GM18517 (cell line): ENCODE measurements around the gene ABI2.
"Not testable (repeated sequence)": the region's sequence is repeated elsewhere in the genome, so short reads cannot be mapped to it uniquely, and the experiment has no call there.

Experiments
- ATAC-seq: cut with Tn5 transposase; IDR thresholded peaks from one replicate; pipeline ENCODE4 v1.9.1; 2021; ENCODE audit warnings: mild to moderate bottlenecking, moderate library complexity; ENCODE audit not compliant: unreplicated experiment

Gene ABI2

GRCh38 chr2:203327901-203328759 lies at the start of gene ABI2:
Gene ABI2 (plus strand): TSS chr2:203328394. CDS start chr2:203328515, 121 bp downstream.
- ATAC-seq, result peak; percentile 49

DNA sequence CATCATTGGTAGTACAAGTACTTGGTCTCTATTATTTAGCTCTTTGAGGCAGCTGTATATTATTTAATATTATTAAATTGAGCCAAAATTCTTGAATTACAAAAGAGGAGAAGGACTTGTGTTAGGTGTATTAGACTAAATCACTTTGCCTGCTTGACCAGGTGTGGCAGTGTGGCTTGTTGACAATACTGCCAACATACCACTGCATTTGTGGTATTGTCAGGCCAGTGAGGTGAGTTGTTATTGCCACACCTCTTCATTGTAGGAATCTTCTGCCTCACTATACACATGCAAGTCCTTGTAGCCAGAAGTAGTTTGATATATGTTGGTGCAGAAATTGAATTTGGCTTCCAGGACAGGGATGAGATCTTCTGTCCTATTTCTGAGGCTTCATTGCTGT lies 48.9 kb upstream of the ABI2 start:
- no peak for ATAC-seq

- ATAC-seq, result no peak
Measured at GRCh38 chr2:203280428-203281064, 47.6 kb upstream of the ABI2 start.

- no peak for ATAC-seq
Measured at GRCh38 chr2:203282101-203282500, 46.1 kb upstream of the ABI2 start.

DNA sequence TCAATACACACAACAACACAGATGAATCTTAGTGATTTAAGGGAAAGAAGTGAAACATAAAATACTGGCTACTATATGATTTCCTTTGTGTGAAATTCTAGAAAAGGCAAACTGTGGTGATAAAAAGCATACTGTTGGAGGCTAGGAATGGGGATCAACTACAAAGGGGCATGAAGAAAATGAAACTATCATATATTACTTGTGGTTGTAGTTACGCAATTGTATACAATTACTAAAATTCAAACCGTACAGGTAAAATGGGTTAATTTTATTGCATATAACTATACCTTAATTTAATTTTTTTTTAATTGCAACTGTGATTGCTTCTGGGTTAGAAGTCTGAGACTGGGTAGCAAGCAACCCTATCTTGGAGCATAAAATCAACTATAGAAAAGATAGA lies 41.7 kb upstream of the ABI2 start:
- ATAC-seq, result no peak

- ATAC-seq, result no peak
Measured at GRCh38 chr2:203301667-203302066, 26.5 kb upstream of the ABI2 start.

DNA sequence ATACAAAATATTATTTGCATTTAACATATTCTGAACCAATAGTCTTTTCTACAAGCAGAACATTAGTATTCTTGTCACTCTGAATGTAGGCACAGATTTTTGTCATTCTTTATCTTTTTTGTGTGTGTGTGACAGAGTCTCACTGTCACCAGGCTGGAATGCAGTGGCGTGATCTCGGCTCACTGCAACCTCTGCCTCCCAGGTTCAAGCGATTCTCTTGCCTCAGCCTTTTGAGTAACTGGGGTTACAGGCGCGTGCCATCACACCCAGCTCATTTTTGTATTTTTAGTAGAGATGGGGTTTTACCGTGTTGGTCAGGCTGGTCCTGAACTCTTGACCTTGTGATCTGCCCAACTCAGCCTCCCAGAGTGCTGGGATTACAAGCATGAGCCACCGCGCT lies 25.6 kb upstream of the ABI2 start:
- ATAC-seq, result not testable (repeated sequence)

GRCh38 chr2:203310688-203311436 lies 17.3 kb upstream of the ABI2 start:
- ATAC-seq, result no peak

DNA sequence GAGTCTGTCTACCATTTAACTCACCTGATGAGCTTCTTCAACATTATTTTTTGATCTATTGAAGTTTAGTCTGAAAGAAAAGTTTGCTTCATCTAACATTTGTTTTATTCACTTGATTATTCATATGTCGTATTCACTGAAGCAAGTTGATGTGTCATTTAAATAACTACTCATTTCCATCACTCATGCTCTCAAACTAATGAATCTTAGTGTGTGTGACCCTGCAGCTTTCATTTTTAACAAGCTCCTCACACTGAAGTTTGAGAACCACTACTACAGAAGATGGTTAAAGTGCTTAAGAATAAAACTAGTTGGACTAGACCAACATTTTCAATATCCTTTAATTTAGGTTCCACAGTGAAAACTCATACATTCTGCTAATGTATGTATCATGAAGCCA lies 1.8 kb upstream of the ABI2 start:
- no peak for ATAC-seq

DNA sequence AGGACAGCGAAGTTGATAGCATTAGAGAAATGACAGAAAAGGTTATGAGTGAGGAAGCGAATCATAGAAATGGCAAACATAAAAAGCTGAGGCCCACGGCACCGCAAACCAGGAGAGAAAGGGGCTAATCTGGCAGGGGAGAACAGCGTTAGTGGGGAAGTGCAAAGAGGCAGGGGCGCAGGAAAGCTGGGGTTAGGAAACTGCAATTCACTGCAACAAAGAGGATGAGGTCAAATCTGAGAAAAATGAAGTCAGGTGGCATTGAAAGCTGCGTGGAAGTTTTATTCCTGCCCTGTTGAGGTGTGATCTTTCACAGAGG lies 653 bp upstream of the ABI2 start:
- no peak for ATAC-seq

GRCh38 chr2:203328760-203329540 lies 756 bp downstream of the ABI2 start:
- ATAC-seq, result peak; percentile 58

GRCh38 chr2:203330434-203330833 lies 2.2 kb downstream of the ABI2 start:
- ATAC-seq, result no peak

- ATAC-seq, result no peak
Measured at GRCh38 chr2:203338322-203338721, 10.1 kb downstream of the ABI2 start.

GRCh38 chr2:203340791-203341487 lies 12.7 kb downstream of the ABI2 start:
- no peak for ATAC-seq

GRCh38 chr2:203341741-203342310 lies 13.6 kb downstream of the ABI2 start:
- no peak for ATAC-seq

GRCh38 chr2:203342374-203342773 lies 14.2 kb downstream of the ABI2 start:
- ATAC-seq, result not testable (repeated sequence)

GRCh38 chr2:203344667-203345066 lies 16.5 kb downstream of the ABI2 start:
- no peak for ATAC-seq

- ATAC-seq, result no peak
Measured at GRCh38 chr2:203346612-203347011, 18.4 kb downstream of the ABI2 start.

DNA sequence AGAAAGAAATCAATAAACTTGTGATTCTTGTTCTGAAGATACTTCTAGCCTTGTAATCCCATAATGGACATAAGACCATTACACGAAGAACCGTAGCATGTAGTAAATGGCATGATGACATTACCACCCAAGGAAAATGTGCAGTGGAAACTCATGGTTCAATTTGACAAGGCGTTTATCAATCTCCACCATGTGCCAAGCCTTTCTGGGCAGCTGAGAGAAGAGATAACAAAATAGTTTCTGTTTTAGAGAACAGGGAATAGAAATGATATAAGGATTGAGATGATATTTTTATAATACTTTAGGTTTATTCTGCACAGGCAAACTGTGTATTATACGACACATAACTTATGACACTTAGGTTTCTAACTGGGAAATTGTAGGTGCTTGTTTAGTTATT lies 19.2 kb downstream of the ABI2 start:
- no peak for ATAC-seq

DNA sequence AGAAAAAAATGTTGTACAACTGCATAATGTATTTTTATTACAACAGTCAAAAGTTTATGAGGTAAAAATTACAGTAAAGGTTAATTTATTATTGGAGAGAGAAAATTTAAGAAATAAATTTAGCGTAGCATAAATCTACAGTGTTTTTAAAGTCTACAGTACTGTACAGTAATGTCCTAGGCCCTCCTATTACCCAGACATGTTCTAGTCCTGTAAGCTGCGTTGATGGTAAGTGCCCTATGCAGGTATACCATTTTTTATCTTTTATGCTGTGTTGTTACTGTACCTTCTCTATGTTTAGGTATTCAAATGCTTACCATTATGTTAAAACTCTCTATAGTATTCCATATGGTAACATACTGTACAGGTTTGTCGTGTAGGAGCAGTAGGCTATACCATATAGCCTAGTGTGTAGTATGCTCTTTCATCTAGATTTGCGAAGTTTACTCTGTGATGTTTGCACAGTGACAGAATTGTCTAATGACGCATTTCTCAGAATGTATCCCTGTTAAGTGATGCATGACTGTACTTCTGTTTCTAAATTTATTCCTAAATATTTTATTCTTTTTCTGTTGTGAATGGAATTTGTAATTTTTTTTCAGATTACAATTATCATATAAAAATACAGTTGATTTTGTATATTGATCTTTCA lies 24.5 kb downstream of the ABI2 start:
- ATAC-seq, result no peak
